HPDE6-E6E7 (cell line): Measurements from ENCODE around the gene TSC1.
"Not testable (repeated sequence)": the region's sequence is repeated elsewhere in the genome, so short reads cannot be mapped to it uniquely, and the experiment has no call there.

Experiments
- DNase-seq: peaks from one replicate; pipeline ENCODE4 v3.0.0; 2011; ENCODE audit warnings: missing footprints; ENCODE audit errors: extremely low spot score

TSC1 gene

DNA sequence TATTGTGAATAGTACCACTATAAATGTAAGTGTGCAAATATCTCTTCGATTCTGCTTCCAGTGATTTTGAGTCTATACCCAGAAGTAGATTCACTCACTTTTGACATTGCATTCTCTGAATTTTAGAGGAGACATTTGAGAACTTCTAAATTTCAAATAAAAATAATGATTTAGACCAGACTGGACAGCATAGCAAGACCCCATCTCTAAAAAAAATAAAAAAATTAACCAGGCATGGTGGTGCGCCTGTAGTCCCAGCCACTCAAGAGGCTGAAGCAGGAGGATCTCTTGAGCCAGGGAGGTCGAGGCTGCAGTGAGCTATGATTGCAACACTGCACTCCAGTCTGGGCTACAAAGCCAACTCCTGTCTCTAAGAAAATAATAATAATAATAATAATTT lies 32.2 kb upstream of the TSC1 start:
- no peak for DNase-seq

DNA sequence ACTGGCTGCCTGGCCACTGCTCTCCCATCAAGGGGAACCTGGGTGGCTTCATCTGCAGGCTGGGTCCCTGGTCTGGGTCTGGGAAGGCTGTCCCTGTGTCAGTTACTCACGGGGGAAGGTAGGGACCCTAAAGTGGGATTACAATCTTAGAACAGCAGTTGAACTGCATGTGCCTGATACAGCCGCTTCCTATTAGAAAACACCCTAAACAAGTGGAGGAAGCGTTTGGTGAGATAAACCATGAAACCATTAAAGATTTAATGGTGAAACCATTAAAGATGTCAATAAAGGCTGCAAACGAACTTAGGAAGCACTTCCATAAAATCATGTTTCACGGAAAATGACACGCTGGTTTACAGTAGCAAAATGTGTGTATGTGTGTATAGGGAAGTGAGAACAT lies 31.5 kb upstream of the TSC1 start:
- no peak for DNase-seq

DNA sequence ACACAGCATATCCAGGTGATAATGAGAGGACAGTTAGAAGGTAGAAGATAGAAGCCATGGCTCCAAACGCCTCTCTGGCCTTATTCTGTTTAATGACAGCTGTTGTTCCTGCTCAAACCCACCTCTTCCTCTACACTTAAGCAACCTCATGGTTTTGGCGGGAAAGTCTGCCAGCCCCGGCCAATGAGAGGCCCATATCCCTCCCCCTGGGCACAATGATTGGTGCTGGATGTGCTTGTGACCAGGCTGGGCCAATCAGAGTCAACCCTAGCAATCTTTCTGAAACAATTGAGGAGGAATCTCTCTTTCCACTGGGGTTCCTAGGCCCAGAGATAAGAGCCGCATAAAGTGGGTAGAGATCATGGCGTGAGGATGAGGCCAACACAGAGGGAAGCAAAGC lies 29.3 kb upstream of the TSC1 start:
- no peak for DNase-seq

DNA sequence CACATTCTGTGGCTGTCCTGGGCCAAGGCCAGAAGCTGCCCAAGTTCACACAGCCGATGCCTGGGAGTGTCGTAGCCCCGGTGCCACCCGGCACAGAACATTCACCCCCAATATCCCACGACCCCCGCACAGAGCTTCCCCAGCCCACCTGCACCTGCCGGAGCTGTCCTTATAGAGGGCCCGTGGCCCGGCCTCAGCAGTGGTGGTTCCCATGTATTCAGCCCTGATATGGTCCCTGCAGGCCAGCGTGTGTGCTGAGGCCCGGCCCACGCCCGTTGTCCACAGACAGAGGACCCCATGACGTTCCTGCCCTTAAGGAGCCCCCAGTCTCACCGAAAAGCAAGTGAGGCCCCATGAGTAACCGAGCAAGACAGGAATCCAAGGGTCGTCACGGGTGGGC lies 28.8 kb upstream of the TSC1 start:
- no peak for DNase-seq

DNA sequence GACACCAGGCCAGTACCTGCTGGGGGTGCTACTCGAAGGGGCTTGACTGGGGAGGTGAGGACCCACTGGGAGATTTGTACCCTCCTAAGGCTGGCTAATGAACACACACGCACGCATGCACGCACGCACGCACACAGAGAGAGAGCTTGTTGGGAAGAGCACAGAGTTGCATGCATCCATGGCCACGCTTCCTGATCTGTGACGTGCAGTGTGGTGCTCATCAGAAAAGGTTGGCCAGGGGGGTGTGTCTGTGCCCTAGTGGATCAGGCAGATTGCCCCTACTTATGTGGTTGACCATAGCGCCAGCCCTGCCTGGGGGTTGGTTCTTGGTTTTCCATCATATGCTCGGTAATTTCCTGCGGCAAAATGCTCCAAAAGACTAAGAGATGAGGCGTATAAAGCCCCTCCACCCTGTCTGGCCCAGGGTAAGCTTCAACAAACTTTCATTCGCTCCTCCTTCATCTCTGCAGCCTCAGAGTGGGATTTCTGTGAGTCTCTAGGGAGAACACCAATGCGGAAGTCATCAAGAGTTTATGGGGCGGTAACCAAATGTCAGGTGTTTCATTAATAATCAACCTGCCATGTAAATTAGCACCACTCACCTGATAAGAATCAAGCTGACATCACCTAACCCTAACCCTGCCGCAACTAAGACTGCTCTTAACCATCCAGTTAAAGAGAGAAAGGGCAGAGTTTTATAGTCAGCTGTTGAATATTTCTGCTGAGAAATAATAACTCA lies 26.1 kb upstream of the TSC1 start:
- DNase-seq = no peak

DNA sequence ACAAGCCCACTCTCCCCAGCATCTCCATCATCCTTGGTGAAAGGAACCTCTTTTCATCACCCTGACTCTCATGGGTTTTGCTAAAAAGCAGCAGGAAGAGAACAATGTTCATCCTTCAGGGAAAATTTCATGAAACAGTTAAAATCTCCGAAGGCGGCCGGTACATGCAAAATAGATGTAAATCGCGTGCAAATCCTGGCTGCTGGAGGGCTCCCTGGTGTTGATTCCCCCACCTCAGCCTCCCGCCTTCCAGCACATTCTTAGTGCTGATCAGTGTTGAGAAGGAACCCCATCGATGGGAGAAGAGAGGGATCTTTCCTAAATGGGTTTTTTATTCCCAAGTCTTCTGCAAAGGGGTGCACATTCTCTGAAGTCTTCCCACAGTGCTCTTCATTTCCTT lies 25.4 kb upstream of the TSC1 start:
- no peak for DNase-seq

DNA sequence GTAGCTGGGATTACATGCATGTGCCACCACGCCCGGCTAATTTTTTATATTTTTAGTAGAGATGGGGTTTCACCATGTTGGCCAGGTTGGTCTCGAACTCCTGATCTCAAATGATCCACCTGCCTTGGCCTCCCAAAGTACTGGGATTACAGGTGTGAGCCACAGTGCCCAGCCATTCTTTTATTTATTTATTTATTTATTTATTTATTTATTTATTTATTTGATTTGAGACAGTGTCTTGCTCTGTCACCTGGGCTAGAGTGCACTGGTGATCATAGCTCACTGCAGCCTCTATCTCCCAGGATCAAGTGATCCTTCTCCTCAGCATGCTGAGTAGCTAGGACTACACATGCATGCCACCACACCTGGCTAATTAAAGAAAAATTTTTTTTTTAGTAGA lies 23.5 kb upstream of the TSC1 start:
- DNase-seq = not testable (repeated sequence)

DNA sequence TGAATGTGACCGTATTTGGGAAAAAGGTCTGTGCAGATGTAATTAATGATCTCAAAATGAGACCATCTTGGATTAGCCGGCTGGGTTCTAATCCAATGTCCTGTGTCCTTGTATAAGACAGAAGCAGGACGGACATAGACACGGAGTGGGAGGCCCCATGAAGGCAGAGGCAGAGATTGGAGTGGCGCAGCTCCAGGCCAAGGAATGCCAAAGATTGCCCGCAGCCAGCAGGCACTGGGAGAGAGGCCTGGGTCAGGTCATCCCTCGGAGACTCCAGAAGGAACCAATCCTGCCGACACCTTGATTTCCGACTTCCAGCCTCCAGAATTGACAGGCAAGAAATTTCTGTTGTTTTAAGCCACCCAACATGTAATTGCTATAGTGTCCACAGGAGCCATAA lies 21.1 kb upstream of the TSC1 start:
- DNase-seq = no peak

DNA sequence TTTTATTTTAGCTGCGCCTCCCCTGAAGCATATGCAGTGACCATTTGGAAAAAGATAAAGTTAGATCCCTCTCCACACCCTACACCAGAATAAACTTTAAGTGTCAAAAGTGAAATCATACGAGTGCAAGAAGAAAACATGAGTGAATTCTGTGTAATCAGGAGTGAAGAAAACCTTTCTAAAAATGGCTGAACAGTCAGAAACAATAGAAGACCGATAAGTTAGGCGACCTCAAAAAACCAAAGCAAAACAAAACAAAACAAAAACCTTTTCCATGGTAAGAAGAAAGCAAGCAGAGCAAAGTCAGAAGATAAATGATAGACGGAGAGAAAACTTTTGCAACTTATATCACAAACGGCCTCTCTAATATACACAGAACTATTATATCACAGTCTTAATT lies 16.6 kb upstream of the TSC1 start:
- no peak for DNase-seq

DNA sequence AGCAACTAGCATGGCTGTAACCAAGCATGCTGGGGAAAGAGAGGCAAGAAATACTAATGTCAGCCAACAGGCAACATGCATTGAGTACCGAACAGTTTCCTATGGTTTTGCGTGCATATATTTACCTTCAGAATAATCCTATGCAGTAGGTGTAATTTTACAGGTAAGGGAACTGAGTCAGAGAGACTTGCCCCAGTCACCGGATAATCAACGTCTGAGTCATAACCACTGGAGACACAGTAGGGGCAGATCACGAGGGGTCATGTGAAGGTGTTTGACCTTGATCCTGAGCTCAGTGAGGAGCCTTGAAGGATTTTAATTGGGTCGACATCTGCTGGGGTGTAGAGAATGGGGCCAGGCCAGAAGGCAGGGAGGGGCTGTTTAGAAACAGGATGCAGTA lies 13.4 kb upstream of the TSC1 start:
- no peak for DNase-seq

DNA sequence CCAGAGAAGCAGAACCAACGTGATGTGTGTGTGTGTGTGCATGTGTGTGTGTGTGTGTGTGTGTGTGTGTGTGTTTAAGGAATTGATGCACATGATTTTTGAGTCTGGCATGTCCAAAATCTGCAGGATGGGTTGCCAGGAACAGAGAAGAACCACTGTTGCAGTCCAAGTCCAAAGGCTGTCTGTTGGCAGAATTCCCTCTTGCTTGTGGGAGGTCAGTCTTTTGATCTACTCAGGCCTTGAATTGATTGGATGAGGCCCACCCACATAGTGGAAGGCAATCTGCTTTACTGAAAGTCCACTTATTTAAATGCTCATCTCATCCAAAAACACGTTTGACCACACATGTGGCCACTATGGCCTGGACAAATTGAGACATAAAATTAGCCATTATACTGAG lies 11.4 kb upstream of the TSC1 start:
- DNase-seq = no peak

DNA sequence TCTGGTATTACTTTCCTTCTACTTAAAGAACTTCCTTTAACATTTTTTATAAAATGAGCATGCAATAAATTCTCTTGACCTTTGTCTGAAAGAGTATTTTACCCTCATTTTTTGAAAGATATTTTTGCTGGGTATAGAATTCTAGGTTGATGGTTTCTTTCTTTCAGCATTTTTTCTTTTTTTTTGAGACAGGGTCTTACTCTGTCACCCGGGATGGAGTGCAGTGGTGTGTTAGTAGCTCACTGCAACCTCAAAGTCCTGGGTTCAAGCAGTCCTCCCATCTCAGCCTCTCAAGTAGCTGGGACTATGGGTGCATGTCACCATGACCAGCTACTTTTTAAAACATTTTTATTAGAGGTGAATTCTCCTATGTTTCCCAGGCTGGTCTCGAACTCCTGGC lies 10.7 kb upstream of the TSC1 start:
- no peak for DNase-seq

DNA sequence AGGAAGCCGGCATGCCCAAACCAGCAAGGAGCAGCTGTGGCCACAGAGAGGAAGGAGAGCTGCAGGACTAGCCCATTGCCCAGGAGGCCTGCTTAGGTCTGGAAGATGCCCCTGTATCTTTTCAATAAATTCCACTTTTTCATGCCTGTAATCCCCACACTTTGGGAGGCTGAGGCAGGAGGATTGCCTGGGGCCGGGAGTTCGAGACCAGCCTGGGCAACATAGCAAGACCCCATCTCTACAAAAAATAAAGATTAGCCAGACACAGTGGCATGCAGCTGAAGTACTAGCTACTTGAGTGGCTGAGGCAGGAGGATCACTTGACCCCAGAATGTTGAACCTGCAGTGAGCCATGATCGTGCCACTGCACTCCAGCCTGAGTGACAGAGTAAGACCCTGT lies 5.3 kb upstream of the TSC1 start:
- no peak for DNase-seq

DNA sequence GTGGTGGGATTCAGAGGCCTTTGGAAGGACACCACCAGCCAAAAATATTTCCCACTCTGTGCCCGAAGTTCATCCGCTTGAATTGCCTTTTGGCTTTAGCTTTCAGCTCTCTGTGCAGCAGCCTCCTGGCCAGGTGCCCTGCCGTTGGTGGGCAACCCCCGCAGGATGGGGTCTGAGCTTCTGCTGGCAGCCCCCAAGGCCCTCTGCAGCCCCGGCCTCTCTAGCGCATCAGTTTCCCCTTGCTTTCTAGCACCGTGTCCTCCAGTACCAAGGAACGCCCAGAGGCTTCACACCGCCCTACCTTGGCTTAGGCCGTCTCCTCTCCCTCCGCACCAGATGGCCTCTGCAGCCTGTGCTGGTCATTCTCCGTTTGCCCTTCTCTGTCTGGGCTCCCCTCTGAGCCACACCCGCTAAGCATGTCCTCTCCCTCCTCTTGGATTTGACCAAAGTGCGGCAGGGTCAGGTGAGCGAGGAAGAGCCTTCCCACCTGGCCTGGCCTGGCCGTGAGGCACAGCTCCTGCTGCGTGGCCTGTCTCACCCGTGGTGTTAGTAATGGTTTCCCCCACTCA lies 4.2 kb upstream of the TSC1 start:
- DNase-seq = no peak

DNA sequence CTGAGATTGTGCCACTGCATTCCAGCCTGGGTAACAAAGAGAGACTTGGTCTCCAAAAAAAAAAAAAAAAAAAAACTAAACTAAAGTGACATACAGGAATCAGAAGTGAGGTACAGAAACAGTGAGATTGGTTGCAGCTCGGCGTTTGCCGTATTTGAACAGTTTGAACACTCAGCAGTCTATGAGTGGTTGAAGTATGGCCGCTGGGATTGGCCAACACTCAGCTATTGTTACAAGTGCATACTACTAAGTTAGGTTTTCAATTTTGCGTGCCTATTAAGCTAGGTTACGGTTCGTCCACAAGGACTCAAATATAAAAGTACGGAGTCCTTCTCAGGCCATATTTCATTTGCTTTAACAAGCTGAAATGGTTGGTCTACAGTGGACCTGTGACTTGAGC lies 3.3 kb upstream of the TSC1 start:
- DNase-seq = no peak

DNA sequence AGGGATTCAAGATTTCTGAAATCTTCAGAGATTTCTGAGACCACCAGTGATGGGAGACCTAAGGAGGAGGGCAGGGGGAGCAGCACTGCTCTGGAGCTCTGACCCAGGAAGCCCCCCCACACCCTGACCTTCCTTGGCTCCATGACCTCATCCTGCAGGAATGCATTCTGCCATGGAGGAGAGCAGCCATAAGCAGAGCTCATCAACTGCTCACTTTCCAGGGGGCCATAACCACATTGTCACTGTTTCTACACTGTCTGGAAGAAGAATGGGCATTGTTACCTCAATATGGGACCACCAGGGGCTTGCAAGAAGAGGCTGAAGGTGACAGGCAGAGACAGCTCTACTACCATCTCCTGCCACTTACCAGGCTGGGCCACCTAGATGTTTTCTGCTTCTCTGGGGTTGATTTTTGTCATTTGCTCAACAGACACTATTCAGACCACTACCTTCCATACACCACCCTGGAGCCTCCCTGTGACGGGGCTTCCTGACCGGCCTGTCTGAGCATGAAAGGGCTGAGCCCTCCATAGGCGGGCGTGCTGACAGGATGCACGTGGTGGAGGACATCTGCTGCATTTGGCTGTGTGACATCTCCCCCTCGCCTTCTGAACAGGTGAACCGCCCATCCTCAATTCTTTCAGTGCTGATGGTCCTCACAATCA lies 2.3 kb upstream of the TSC1 start:
- DNase-seq = no peak

DNA sequence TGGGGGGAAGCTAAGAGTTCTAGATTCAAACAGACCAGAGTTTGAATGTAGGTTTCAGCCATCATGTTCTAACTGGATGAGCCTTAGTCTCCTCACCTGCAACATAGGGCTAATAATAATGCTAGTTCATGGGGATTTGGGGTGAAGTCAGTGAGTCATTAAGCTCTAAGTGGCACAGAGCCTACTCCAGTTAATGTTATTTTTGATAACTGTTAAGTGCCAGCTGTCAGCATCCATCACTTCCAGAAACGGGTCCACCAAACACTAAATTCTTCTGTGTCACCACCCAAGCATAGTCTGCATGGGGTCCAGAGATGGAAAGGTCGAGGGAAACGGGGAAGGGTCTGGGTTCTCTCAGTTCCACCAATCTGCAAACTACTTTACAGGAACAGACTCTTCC lies 1.8 kb upstream of the TSC1 start:
- no peak for DNase-seq

DNA sequence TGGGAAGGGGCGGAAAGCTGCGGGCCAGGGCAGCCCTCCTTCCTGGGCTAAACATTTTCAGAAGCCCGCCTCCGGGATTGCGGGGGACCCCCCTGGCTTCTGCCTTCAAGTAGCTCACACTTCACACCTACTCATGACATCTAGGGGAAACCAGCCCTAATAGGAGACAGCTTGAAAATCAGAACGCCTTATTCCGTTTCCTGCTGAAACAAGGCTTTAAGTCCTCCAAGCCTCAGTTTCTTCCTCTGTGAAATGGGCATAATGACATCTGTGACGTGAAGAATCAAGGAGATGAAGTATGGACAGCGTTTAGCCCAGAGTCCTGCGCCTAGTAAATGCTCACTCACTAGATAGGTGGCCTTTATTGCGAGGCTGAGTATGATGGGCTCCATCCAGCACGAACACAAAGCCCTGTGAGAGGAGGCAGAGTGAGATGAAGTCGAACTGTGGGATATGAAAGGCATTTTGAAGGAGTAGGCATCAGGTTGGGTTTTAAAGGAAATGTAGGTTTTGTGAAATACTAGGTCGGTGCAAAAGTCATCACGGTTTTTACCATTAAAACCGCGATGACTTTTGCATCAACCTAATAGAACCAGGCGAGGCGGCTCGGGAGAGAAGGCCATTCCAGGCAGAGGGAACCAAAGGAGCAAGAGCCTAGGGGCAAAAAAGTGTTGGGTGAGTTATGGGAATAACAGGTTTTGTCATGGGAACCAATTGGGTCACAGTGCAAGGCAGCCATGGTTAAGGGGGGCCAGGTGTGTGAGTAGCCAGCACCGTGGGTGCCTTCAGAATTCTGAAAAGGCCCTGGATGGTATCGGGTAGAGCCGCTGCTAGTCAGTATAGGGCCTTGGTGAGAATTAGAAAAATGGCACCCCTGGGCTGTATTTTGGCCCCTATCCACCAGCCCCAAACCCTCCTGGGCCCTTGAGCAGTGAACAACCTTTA lies 1.0 kb upstream of the TSC1 start:
- no peak for DNase-seq

DNA sequence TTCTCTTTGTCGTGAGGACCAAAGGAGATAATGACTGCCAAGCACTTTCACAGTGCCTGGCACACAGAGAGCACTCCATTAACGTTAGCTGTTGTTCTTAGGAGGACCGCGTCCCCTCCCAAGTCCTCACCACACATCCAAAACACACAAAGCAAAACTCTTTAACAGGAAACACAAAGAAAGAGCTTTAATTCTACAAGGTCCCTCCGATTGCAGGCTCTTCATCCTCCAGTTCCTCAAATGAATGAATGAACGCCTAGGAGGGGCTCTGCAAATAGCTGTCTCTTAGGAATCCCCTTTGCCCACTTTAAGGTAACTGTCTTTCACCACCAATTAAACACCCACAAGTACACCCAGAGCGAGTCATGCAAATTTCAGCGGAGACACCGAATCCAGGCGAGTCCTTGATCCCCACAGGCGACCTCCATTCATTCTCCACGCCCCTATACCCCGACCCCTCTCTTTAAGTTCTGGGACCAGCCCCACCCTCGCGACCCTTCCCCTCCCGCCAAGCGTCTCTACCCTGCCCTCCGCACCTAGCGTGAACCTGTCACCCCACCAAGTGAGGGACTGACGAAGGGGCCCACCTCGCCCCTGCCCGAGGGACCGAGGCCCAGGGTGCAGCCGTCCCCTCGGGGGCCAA lies 644 bp downstream of the TSC1 start:
- DNase-seq = no peak

DNA sequence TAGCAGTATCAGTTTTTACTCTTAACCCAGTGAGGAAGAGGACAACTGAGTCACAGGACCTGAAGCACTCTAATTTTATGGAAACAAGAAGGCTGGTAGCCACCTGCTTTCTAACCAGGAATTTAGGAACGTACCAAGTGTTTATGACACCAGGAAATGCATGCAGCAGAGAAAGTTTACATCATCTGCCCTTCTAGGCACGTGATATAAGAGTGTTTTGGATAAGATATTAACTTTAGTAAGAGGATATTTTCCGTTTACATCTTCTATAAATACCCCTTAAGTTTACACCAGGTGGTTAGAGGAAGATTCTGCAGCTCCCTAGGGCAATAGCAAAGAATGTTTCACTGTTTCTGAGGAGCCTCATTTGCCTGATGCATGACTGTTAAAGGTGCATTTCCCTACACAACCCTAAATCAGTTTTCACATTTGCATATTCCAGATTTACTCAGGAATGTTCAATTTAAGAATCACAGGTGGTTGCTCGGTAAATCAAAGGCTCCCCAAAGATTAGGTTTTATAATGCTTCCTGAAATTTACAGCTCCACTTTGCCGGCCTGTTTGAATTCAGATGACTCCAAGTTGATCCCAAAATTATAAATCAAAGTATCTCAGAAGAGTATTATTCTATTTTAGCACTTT lies 1.8 kb downstream of the TSC1 start:
- DNase-seq = no peak

DNA sequence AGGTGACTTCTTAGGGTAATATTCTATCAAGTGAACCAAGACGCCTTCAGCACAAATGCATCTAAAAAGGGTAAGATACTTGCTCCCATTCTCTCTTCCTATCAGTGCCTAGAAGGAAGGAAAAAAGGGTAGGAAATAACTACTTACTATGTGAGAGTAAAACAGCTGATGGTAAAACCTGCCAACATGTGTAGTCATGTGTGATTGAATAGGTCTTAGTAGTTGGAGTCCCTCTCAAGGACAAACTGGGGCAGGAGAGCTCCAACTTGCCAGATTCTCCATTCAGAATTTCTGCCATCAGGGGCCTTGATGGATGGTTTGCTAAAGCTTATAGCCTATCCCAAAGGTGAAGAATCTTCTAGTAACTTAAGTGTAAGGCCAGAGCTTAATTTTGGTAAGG lies 5.2 kb downstream of the TSC1 start:
- no peak for DNase-seq
